ENCODE measurements around the gene CTSO. TPM values are rescaled to one million over a fixed set of nuclear protein-coding genes. Genes with fewer than 3 reads are reported as not detected.
"Not testable (repeated sequence)": the region's sequence is repeated elsewhere in the genome, so short reads cannot be mapped to it uniquely, and the experiment has no call there.

The CTSO gene
- total RNA-seq, 1 experiment from 2014 or later, result 0.57 TPM

DNA sequence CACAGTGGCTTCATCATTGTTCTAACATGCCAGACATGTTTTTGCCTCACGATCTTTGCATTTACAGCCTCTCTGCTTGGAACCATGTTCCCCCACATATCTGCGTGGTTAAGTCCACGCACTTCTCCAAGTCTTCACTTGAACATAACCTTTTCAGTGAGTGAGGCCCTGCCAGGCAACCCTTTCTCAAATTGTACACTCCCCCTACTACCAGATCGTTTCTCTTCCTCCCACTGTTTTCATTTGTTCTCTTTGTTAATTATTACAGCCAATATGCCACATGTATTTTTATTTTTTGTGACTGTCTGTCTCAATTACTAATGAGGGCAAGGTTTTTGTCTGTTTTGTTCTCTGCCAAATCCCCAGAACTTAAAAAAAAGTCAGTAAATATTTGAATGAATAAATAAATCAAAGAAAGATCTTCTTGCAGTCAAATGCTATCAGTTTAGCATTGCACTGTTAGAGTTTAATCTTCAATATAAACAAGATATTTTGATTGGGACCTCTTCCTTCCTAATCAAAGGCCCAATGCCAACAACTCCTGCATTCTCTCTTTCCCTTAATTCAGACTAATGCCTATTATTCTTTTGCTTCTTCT, 18.2 kb downstream of the CTSO start:
- H3K79me2 ChIP-seq (ENCODE audit: insufficient read depth, low read length), result no peaks in the 10 kb centered on the region
- DNase-seq (ENCODE audit: low read depth, low spot score) (no peak), ATAC-seq (no peak)
- POLR2A ChIA-PET, result no interaction called here
- H3K9me2 ChIP-seq (ENCODE audit: insufficient read depth), result no peaks in the 10 kb centered on the region
- RAD21 ChIA-PET (ENCODE audit: low non-redundant PET in 1 of 2, low total read pairs in 2 of 2, uncharacterized antibody in 2 of 2, unreplicated experiment in 2 of 2), result no interaction called here
- H3K4me1 ChIP-seq (ENCODE audit: control insufficient read depth in 1 of 2, insufficient read depth in 2 of 2, low read length in 2 of 2), result no peaks in the 10 kb centered on the region
- no peaks in the 10 kb centered on the region for H3K9me3 ChIP-seq (ENCODE audit: control insufficient read depth in 1 of 2, insufficient read depth in 1 of 2, low read depth in 1 of 2, low read length in 2 of 2)
- no peak overlapping the region for H2AFZ ChIP-seq (ENCODE audit: low read depth, low read length, poor library complexity, severe bottlenecking)
- no peak overlapping the region for H3K9ac ChIP-seq (ENCODE audit: low read length)
- no peak for TF ChIP-seq SP1 (IDR thresholded peaks at IDR 0.05; ENCODE audit: low read depth)
- TF ChIP-seq, protein P1, sequence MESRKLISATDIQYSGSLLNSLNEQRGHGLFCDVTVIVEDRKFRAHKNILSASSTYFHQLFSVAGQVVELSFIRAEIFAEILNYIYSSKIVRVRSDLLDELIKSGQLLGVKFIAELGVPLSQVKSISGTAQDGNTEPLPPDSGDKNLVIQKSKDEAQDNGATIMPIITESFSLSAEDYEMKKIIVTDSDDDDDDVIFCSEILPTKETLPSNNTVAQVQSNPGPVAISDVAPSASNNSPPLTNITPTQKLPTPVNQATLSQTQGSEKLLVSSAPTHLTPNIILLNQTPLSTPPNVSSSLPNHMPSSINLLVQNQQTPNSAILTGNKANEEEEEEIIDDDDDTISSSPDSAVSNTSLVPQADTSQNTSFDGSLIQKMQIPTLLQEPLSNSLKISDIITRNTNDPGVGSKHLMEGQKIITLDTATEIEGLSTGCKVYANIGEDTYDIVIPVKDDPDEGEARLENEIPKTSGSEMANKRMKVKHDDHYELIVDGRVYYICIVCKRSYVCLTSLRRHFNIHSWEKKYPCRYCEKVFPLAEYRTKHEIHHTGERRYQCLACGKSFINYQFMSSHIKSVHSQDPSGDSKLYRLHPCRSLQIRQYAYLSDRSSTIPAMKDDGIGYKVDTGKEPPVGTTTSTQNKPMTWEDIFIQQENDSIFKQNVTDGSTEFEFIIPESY (IDR thresholded peaks at IDR 0.05; ENCODE audit: extremely low read depth, insufficient replicate concordance, low read length), result no peak
- TF ChIP-seq, protein P2, sequence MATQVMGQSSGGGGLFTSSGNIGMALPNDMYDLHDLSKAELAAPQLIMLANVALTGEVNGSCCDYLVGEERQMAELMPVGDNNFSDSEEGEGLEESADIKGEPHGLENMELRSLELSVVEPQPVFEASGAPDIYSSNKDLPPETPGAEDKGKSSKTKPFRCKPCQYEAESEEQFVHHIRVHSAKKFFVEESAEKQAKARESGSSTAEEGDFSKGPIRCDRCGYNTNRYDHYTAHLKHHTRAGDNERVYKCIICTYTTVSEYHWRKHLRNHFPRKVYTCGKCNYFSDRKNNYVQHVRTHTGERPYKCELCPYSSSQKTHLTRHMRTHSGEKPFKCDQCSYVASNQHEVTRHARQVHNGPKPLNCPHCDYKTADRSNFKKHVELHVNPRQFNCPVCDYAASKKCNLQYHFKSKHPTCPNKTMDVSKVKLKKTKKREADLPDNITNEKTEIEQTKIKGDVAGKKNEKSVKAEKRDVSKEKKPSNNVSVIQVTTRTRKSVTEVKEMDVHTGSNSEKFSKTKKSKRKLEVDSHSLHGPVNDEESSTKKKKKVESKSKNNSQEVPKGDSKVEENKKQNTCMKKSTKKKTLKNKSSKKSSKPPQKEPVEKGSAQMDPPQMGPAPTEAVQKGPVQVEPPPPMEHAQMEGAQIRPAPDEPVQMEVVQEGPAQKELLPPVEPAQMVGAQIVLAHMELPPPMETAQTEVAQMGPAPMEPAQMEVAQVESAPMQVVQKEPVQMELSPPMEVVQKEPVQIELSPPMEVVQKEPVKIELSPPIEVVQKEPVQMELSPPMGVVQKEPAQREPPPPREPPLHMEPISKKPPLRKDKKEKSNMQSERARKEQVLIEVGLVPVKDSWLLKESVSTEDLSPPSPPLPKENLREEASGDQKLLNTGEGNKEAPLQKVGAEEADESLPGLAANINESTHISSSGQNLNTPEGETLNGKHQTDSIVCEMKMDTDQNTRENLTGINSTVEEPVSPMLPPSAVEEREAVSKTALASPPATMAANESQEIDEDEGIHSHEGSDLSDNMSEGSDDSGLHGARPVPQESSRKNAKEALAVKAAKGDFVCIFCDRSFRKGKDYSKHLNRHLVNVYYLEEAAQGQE (IDR thresholded peaks at IDR 0.05; ENCODE audit: low read depth), result no peak
- no peak for TF ChIP-seq EZH2phosphoT487 (IDR thresholded peaks at IDR 0.05; ENCODE audit: borderline replicate concordance)
- intact Hi-C loops (cut with micrococcal nuclease), result no loop called here
- CTCF ChIA-PET, result no interaction called here
- no peak overlapping the region for H3K4me2 ChIP-seq (ENCODE audit: low read length)
- no TSS peak for BruUV-seq (replicated peaks)
- H3K36me3 ChIP-seq (ENCODE audit: control insufficient read depth in 1 of 2, insufficient read depth in 2 of 2, low read length in 2 of 2), result no peaks in the 10 kb centered on the region
- no peak overlapping the region for H3K27ac ChIP-seq (ENCODE audit: low read depth, low read length)
- H3K4me3 ChIP-seq (replicated peaks in 1 of 2; ENCODE audit: low read depth in 1 of 2, low read length in 2 of 2), result no peak overlapping the region
- H4K20me1 ChIP-seq (ENCODE audit: insufficient read depth), result no peaks in the 10 kb centered on the region
- H3K27me3 ChIP-seq (ENCODE audit: insufficient read depth, low read length), result no peaks in the 10 kb centered on the region

DNA sequence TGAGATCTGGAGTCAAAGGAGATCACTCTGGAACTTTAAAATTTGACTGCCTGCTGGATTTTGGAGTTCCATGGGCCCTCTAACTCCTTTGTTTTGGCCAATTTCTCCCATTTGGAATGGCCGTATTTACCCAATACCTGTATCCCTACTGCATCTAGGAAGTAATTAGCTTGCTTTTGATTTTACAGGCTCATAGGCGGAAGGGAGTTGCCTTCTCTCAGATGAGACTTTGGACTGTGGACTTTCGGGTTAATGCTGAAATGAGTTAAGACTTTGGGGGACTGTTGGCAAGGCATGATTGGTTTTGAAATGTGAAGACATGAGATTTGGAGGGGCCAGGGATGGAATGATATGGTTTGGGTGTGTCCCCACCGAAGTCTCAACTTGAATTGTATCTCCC, 19.0 kb downstream of the CTSO start:
- intact Hi-C loops (cut with micrococcal nuclease); H3K4me2 ChIP-seq (ENCODE audit: low read length); H3K4me1 ChIP-seq (ENCODE audit: control insufficient read depth in 1 of 2, insufficient read depth in 2 of 2, low read length in 2 of 2); H3K27ac ChIP-seq (ENCODE audit: low read depth, low read length); H3K27me3 ChIP-seq (ENCODE audit: insufficient read depth, low read length); POLR2A ChIA-PET; H3K4me3 ChIP-seq (replicated peaks in 1 of 2; ENCODE audit: low read depth in 1 of 2, low read length in 2 of 2); RAD21 ChIA-PET (ENCODE audit: low non-redundant PET in 1 of 2, low total read pairs in 2 of 2, uncharacterized antibody in 2 of 2, unreplicated experiment in 2 of 2); H3K9me2 ChIP-seq (ENCODE audit: insufficient read depth); H4K20me1 ChIP-seq (ENCODE audit: insufficient read depth); CTCF ChIA-PET; ATAC-seq; H2AFZ ChIP-seq (ENCODE audit: low read depth, low read length, poor library complexity, severe bottlenecking); DNase-seq (ENCODE audit: low read depth, low spot score); H3K36me3 ChIP-seq (ENCODE audit: control insufficient read depth in 1 of 2, insufficient read depth in 2 of 2, low read length in 2 of 2); H3K9me3 ChIP-seq (ENCODE audit: control insufficient read depth in 1 of 2, insufficient read depth in 1 of 2, low read depth in 1 of 2, low read length in 2 of 2); H3K79me2 ChIP-seq (ENCODE audit: insufficient read depth, low read length); H3K9ac ChIP-seq (ENCODE audit: low read length); BruUV-seq (replicated peaks): not testable (repeated sequence)

Measured in HCT116 (cell line).